ENCODE measurements around the gene CD80.
"Not testable (repeated sequence)": the region's sequence is repeated elsewhere in the genome, so short reads cannot be mapped to it uniquely, and the experiment has no call there.

Gene CD80, protein sequence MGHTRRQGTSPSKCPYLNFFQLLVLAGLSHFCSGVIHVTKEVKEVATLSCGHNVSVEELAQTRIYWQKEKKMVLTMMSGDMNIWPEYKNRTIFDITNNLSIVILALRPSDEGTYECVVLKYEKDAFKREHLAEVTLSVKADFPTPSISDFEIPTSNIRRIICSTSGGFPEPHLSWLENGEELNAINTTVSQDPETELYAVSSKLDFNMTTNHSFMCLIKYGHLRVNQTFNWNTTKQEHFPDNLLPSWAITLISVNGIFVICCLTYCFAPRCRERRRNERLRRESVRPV

DNA sequence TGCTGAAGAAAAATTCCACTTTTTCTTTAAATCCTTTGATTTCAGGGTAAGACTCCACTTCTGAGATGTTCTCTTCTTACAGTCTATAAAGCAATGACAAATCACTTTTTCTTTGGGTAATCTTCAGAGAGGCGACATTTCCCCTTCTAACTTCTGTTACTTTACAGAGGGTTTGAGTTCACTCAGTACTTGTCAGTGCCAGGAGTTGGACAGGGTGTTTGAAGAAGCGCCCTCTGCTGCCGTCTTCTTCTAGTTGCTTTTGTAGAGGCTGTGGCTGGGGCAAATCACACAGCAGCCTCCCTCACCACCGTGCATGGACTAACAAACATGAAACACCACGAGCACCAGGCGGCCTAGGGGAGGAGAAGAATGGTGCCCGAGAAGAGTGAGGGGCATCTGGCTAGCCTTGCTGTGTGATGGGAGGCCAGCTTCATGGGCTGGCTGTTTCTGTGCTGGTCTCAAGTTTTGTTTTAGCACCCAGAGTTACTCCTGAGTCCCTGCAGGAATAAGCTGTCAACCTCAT is at the start of gene CD80:
Gene CD80 (minus strand): TSS at position 174 of the 523 bp plus-strand sequence. CDS start 1,886 bp downstream, outside the sequence.
- in situ Hi-C loops (cut with HindIII; ENCODE audit: low sequenced_read_pairs), result no loop called here

DNA sequence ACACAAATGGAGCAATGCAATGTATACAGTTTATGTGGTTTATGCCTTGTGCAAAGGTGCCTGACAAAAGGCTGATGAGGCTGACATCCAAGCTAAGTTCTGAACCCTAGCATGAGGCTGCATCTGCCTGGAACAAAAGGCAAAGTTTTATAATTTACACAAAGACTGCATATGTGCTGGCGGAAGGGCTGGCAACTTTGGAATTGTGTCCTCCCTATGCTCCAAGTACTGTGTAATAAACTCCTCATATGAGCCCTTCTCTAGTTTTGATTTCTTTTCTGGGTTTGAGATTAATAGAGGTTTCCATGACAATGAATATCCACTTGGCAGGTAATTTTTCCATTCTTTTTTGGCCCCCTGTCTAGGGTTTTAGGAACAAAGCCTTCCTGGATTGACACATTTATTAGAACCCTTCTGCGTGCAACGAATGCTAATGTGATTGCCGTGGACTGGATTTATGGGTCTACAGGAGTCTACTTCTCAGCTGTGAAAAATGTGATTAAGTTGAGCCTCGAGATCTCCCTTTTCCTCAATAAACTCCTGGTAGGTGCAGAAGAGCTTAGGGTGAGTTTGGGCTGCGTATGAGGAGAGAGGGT is 49.1 kb upstream of the CD80 start:
- in situ Hi-C loops (cut with HindIII; ENCODE audit: low sequenced_read_pairs), result no loop called here

- in situ Hi-C loops (cut with HindIII; ENCODE audit: low sequenced_read_pairs), result no loop called here
Measured at GRCh38 chr3:119604878-119605277, 45.5 kb upstream of the CD80 start.

DNA sequence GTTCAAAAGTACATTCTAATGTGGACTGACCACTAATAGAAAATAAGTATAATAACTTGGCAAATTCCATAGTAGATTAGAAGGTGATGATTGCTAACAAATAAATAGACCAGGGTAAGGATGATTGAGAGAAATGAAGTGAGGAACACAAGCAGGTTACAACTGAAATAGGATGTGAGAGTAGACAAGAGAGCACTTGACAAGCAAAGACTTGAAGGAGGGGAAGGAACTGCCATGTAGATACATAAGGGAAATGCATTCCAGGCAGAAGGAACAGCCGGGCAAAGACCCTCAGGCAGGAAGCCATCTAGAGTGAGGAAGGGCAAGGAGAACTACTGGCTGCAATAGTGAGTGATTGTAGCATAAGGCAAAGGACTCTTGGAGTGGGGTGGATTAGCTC is 43.3 kb upstream of the CD80 start:
- in situ Hi-C loops (cut with HindIII; ENCODE audit: low sequenced_read_pairs), result no loop called here

DNA sequence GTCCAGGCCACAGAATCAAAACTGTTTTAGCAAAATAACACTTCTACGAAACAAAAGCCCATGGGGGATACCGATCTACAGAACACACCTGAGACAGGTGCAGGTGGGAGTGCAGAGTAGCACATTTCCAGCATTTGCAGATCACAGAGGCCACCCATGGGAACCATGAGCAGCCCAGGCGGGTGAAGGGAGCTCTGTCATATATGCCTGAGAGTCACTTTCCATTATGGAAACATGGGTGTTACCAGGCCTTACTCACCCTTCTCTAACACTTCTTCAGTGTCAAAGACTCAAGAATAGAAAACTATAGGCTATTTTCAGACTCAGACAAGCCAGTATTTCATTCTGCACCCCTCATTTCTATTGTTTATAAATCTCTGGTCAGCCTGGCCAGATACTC is 41.7 kb upstream of the CD80 start:
- in situ Hi-C loops (cut with HindIII; ENCODE audit: low sequenced_read_pairs), result no loop called here

- in situ Hi-C loops (cut with HindIII; ENCODE audit: low sequenced_read_pairs), result no loop called here
Measured at GRCh38 chr3:119600732-119601131, 41.3 kb upstream of the CD80 start.

DNA sequence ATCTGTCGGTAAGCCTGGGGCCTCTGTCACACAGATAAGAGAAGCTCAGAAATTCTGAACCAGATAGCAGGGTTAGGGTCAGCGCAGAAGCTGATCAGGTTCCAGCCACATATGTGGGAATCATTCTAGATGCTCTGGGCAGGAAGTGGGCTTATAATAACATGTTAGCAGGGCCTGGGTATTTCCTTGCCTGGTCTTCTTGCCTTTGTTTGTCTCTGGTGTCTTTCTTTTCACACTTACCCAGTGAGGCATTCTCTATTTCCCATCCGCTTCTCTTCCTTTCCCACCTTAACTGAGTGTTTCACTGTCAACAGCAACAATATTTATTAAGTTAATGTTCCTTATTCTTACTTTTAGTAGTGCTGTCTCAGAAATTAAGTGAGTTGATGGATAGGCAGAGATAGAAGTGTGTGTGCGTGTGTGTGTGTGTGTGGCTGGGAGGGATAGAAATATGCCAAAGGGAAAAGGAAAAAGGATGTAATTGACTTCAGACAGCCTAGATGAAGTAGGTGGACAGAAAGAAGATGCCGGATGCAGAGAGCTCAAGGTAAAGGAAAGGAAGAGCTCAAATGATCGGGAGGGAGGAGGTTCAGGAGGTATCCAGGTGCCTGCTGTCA is 40.3 kb upstream of the CD80 start:
- in situ Hi-C loops (cut with HindIII; ENCODE audit: low sequenced_read_pairs), result no loop called here

DNA sequence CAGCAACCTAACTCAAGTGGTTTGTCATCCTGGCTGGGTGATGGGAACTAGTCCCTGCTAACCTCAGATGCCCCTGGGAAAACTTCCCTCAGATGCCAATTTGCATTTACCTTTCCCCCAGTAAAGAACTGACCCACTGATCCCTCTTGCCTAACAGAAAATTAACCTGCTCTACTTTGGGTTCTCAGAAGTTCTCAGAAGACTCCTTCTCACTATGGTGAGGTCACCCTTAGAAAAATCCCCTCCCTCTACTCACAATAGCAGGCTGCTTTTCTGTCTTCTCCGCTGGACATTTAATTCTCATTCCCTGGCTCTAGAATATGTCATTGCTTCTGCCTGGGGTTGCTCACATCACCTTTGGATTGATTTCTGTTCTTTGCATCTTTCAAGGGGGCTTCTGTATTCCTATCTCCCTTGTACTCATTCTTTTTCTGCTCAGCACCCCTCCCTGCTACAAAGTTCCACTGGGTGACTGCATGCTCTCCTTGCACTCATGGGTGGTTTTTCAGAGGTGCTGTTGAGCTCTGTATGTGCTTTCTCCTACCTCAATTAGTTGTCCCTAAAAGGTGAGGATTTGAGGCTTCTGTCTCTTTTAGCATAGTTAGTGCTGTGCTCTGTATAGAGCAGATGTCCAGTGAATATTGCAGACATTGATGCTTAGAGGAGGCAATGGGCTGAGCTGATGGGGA is 39.1 kb upstream of the CD80 start:
- in situ Hi-C loops (cut with HindIII; ENCODE audit: low sequenced_read_pairs), result no loop called here

GRCh38 chr3:119597548-119598288 is 38.3 kb upstream of the CD80 start, which contains the start of gene PLA1A:
TSS of gene PLA1A (plus strand) at chr3:119597885. CDS start at chr3:119597914, 29 bp downstream.
- in situ Hi-C loops (cut with HindIII; ENCODE audit: low sequenced_read_pairs), result no loop called here

- in situ Hi-C loops (cut with HindIII; ENCODE audit: low sequenced_read_pairs), result no loop called here
Measured at GRCh38 chr3:119596398-119596797, 37.0 kb upstream of the CD80 start.

DNA sequence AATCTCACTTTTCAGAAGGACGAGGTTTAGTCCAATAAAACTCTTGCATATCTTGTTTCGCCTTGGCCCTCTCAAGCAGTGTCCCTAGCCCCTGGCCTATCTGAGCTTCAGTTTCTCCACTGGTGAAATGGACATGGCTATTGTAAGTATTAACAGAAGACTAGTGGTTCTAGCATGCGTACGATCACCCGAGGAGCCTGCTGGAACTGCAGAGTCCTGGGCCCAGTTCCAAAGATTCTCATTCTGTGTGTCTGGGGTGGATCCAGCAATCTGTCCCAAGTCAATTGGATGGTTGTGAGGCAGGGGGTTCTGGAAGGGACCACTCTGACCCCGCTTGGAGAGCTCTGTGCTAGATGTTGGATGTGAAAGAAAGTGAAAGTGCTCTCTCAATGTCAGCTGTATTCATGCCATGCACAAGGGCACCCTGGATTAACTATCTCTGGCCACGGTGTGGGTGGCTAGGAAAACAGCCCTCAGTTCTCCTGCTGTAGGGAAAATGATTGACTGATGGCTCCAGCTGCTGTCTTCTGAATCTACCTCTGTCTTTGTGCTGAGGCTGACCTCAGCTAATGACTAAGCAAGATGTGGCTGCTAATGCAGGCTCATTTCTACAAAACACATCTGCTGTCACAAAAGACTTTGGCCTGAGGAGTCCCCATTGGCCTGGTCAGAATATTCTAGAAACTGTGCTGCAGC is 36.4 kb upstream of the CD80 start:
- in situ Hi-C loops (cut with HindIII; ENCODE audit: low sequenced_read_pairs), result no loop called here

DNA sequence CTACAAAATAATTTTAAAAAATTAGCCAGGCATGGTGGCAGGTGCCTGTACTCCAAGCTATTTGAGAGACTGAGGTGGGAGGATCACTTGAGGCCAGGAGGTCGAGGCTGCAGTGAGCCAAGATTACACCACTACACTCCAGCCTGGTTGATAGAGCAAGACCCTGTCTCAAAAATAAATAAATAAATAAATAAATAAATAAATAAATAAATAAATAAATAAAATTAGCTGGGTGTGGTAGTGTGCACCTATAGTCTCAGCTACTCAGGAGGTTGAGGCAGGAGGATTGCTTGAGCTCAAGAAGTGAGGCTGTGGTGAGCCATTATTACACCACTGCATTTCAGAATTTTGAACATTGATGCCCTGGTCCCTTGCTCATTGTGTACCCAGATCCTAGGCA is 35.5 kb upstream of the CD80 start:
- in situ Hi-C loops (cut with HindIII; ENCODE audit: low sequenced_read_pairs), result not testable (repeated sequence)

GRCh38 chr3:119594066-119594465 is 34.7 kb upstream of the CD80 start:
- in situ Hi-C loops (cut with HindIII; ENCODE audit: low sequenced_read_pairs), result no loop called here

DNA sequence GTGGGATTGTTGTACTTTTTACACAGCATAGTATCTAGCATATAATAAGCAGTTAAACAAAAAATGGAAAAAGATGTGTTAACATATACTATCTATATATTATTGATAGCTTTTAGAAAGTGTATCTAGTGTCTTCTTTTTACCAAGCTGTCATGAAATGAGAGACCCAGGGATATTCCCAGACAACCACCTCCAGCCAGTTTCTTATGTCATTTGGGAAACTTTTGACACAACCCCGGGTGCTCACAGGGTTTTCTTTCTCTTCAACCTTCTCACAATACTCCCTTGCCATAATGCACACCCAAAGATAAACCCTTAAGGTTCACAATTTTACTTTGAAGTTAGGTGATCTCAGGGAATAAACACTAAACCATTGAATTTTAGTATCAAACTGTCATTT is 33.4 kb upstream of the CD80 start:
- in situ Hi-C loops (cut with HindIII; ENCODE audit: low sequenced_read_pairs), result no loop called here

- in situ Hi-C loops (cut with HindIII; ENCODE audit: low sequenced_read_pairs), result no loop called here
Measured at GRCh38 chr3:119590706-119591105, 31.3 kb upstream of the CD80 start.

- in situ Hi-C loops (cut with HindIII; ENCODE audit: low sequenced_read_pairs), result loop anchor here (10.0 kb wide), 1 partner anchor 96 kb away; no protein-coding TSS in a partner anchor
Measured at GRCh38 chr3:119589102-119589773, 29.8 kb upstream of the CD80 start.

- in situ Hi-C loops (cut with HindIII; ENCODE audit: low sequenced_read_pairs), result loop anchor here (10.0 kb wide), 1 partner anchor 97 kb away; no protein-coding TSS in a partner anchor
Measured at GRCh38 chr3:119588112-119588511, 28.7 kb upstream of the CD80 start.

DNA sequence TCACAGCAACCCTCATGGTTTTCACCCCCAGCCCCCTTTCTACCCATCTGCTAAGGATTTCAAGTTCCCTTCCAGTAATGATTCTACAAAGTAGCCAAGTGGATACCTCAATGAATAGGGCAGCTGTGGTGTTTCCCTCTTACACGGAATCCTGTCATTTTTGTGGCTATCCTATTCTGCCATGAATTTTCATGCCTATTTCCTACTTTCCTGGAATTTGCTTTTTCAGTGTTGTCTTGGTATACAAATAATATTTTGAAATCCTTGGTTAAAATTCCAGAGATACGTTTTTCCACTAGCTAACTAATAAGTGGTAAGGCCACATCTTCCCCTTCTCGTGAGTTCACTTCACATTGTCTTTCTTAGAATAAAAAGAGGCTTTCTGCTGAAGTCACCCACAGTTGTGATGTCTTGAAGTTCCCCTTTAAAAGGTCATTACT is 27.3 kb upstream of the CD80 start:
- in situ Hi-C loops (cut with HindIII; ENCODE audit: low sequenced_read_pairs), result loop anchor here (10.0 kb wide), 1 partner anchor 98 kb away; no protein-coding TSS in a partner anchor
